GM21717 (cell line): ENCODE results near the gene EN2.
"Not testable (repeated sequence)": the region's sequence is repeated elsewhere in the genome, so short reads cannot be mapped to it uniquely, and the experiment has no call there.

Experiments used
- ATAC-seq: cut with Tn5 transposase; IDR thresholded peaks from one replicate; pipeline ENCODE4 v1.9.1; 2021; ENCODE audit warnings: mild to moderate bottlenecking, moderate library complexity; ENCODE audit not compliant: unreplicated experiment

The EN2 gene

GRCh38 chr7:155425887-155426286 lies 32.0 kb upstream of the EN2 start:
- ATAC-seq: no peak

- ATAC-seq: no peak
Measured at GRCh38 chr7:155426543-155427410, 31.2 kb upstream of the EN2 start.

GRCh38 chr7:155427411-155428038 lies 30.4 kb upstream of the EN2 start:
- ATAC-seq: no peak

GRCh38 chr7:155428171-155428834 lies 29.6 kb upstream of the EN2 start:
- ATAC-seq: no peak

DNA sequence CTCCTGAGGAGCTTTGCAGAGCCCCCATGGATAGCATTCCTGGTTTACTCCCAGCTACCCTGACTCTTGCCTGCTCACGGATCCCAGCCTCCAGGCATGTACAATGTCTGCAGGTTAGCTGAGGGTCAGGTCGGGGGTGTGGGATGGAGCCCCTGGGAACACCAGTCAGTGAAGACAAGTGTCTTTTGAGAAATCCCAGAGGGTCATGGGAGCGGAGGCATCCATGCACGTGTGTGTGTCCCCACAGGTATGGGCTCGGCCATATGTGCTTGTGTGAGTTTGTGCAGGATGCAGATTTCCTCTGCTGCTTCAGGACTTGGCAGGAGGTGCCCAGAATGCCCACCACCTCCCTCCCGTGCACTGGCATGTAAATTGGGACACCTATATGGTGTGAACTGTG lies 28.3 kb upstream of the EN2 start:
- no peak for ATAC-seq

- no peak for ATAC-seq
Measured at GRCh38 chr7:155430606-155431005, 27.3 kb upstream of the EN2 start.

GRCh38 chr7:155431231-155431630 lies 26.7 kb upstream of the EN2 start:
- no peak for ATAC-seq

DNA sequence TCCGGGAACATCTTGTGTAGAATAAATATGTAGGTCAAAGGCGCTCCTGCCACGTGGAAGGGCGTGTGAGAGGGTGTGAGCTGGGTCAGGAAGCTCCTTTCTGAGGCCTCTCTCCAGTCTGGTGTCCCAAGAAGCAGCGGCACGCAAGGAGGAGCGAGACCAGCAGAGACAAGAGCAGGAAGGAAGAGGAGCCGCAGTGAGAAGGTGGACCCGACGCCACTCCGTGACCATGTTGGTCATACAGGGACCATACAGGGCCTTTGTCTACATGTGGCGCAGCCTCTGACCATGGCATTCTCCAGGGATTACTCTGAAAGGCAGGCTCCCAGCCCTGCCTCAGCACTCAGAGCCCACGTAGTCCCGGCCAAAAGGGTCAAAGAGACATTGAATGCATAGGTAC lies 26.2 kb upstream of the EN2 start:
- ATAC-seq: no peak

GRCh38 chr7:155435110-155435509 lies 22.8 kb upstream of the EN2 start:
- ATAC-seq: no peak

- no peak for ATAC-seq
Measured at GRCh38 chr7:155437836-155438235, 20.1 kb upstream of the EN2 start.

- ATAC-seq: no peak
Measured at GRCh38 chr7:155438777-155439176, 19.2 kb upstream of the EN2 start.

GRCh38 chr7:155439311-155440017 lies 18.5 kb upstream of the EN2 start:
- no peak for ATAC-seq

DNA sequence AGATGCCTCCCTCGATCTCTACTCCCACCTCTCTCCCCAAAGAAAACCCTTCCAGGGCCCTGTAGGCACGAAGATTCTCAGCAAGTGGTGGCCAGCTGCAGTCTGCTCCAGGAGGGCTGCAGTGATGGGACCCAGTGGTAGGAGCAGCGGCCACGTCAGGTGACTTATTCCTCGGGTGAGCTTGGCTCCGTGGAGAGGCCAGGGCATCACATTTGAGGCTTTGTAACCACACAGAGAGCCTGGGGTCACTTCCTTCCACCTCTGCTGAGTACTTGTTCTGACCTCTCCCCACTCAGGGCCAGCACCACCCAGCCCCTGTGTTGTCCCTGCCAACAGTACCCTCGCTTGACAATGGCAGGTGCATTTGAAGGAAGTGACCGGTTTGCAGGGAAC lies 17.9 kb upstream of the EN2 start:
- ATAC-seq: no peak

DNA sequence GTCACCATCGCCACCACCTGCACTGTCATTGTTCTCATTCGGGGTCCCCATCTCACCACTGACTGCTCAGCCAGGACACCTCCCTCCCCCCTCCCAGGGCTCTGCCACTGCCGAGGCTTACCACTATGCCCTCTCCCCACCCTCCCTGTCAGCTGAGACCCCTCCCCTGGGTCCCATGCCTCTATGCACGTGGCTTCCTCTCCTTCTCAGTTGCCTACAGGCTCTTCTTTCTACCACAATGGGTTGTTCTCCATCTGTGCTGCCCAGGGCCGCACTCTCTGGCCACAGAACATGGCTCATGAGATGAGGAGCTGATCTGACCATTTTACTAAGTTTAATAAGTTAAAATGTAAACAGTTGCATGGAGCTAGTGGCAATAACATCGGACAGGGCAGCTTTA lies 16.1 kb upstream of the EN2 start:
- no peak for ATAC-seq

GRCh38 chr7:155444746-155445145 lies 13.2 kb upstream of the EN2 start:
- no peak for ATAC-seq

- ATAC-seq: not testable (repeated sequence)
Measured at GRCh38 chr7:155445606-155446005, 12.3 kb upstream of the EN2 start.

- ATAC-seq: no peak
Measured at GRCh38 chr7:155447603-155448002, 10.3 kb upstream of the EN2 start.

- no peak for ATAC-seq
Measured at GRCh38 chr7:155448632-155449007, 9.3 kb upstream of the EN2 start.

- no peak for ATAC-seq
Measured at GRCh38 chr7:155449008-155449868, 8.7 kb upstream of the EN2 start.

DNA sequence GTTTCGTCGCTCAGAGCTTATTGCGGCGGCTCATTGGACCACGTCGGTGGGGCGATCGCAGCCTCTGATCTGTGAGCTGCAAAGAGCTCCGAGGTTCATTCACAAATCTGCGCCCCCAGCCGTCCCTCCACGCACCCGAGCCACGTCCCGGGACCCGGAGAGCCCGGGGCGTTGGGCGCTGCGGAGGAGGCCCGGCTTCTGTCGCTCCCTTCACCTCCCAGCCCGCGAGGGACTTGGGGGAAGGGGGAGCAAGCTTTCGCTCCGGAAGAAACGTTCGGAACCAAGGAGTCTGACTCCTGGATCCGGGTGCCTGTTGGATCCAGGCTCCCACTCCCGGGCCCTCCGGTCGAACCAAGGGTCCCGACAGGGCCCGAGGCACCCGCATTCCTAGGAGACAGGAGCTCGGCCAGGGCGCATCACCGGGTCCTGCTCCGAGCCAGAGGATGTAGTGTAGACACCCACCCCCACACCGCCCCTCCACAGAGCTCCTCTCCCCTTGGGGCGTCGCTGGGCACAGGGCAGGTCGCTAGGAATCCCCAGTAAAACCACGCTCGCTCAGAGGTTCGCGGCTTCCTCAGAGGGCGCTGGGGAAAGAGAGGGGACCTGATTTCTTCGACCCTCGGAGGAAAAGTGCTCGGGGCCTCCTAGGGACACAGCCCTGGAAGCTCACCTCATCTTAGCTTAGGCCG lies 7.9 kb upstream of the EN2 start:
- ATAC-seq: no peak
